ENCODE measurements around the gene ZHX3. TPM values are rescaled to one million over a fixed set of nuclear protein-coding genes. Genes with fewer than 3 reads are reported as not detected.

ZHX3 gene
- total and polyA plus RNA-seq, 9 of the 15 experiments (the other 6 are each of a cell fraction or from before 2014, with no cell fraction given) = 0.80 to 14.6 (median 4.9) TPM

DNA sequence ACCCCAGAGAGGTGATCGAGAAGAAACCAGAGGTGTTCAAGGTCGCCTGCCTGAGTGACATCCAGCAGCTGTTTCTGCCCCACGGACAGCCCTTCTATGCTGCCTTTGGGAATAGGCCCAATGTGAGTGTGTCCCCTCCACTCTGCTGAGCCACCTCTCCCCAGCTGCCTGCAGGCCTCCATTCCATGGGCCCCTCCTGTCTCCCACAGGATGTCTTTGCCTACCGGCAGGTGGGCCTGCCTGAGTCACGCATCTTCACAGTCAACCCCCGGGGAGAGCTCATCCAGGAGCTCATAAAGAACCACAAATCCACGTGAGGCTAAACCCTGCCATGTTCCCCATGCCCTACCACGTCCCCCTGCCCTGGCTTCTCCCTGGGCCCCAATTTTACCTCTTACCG is 40.7 kb upstream of the ZHX3 start:
- TF ChIP-seq, protein P1, sequence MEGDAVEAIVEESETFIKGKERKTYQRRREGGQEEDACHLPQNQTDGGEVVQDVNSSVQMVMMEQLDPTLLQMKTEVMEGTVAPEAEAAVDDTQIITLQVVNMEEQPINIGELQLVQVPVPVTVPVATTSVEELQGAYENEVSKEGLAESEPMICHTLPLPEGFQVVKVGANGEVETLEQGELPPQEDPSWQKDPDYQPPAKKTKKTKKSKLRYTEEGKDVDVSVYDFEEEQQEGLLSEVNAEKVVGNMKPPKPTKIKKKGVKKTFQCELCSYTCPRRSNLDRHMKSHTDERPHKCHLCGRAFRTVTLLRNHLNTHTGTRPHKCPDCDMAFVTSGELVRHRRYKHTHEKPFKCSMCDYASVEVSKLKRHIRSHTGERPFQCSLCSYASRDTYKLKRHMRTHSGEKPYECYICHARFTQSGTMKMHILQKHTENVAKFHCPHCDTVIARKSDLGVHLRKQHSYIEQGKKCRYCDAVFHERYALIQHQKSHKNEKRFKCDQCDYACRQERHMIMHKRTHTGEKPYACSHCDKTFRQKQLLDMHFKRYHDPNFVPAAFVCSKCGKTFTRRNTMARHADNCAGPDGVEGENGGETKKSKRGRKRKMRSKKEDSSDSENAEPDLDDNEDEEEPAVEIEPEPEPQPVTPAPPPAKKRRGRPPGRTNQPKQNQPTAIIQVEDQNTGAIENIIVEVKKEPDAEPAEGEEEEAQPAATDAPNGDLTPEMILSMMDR (IDR thresholded peaks at IDR 0.05 in 2 of 3, conservative IDR thresholded peaks at IDR 0.05 in 1 of 3; ENCODE audit: insufficient read depth in 2 of 3, low read depth in 1 of 3, low read length in 3 of 3) = 0 out of 6 replicates have a peak, but pooled peaks of 1 of the 3 experiments have one; percentile 6
- no peak for TF ChIP-seq PHF8 (IDR thresholded peaks at IDR 0.05; ENCODE audit: borderline replicate concordance, low read length)
- CTCF ChIA-PET (ENCODE audit: low intra/inter-chr PET ratio) = no interaction called here
- in situ Hi-C loops (cut with MboI) = no loop called here

More for the DNA sequence above, 40.7 kb upstream of the ZHX3 start:
- Histone ChIP-seq H3K79me2 (ENCODE audit: control insufficient read depth, insufficient read depth, low read length) (no peaks in the 10 kb centered on the region), H3K9me1 (ENCODE audit: control insufficient read depth, insufficient read depth, low read length) (no peaks in the 10 kb centered on the region), H3K4me3 (no peak overlapping the region), H3K36me3 (ENCODE audit: control insufficient read depth, insufficient read depth, low read length) (no peaks in the 10 kb centered on the region; the same call in 2 of the 3 replicates), H3K9me3 (replicated peaks; ENCODE audit: control insufficient read depth, insufficient read depth, low read depth, low read length) (no peaks in the 10 kb centered on the region), H3K4me1 (replicated peaks in 1 of 2; ENCODE audit: control insufficient read depth in 2 of 2, insufficient read depth in 2 of 2, low read length in 2 of 2) (peaks cover 0 to 21% of the 10 kb centered on the region in 2 experiments; a peak in 1 of 5 replicates), H3K27ac (ENCODE audit: extremely low read depth, low read depth, low read length) (no peak overlapping the region), H2AFZ (ENCODE audit: low read depth, low read length) (no peak overlapping the region), H3K9ac (ENCODE audit: insufficient read depth in 1 of 2, low read depth in 2 of 2, low read length in 2 of 2) (0 out of 4 replicates have a peak overlapping the region, but pooled peaks of 1 of the 2 experiments have one; percentile 45), H3K27me3 (ENCODE audit: control insufficient read depth in 2 of 2, insufficient read depth in 2 of 2, low read length in 2 of 2) (peaks cover 6 to 18% of the 10 kb centered on the region in 2 experiments; a peak in 3 of 5 replicates), H4K20me1 (replicated peaks; ENCODE audit: control insufficient read depth, insufficient read depth, low read length) (peaks cover 14% of the 10 kb centered on the region), H3K4me2 (ENCODE audit: insufficient read depth, low read length) (no peak overlapping the region)
- intact Hi-C loops (cut with micrococcal nuclease) = no loop called here
- ATAC-seq = no peak
- 61% methylated on average over 8 of the region's 9 CpGs for WGBS (ENCODE audit: insufficient coverage, low coverage, missing lambda C conversion rate)
- FAIRE-seq = no peak
- DNase-seq (ENCODE audit: extremely low read depth in 1 of 4, low spot score in 3 of 4) = no peak
- no TSS peak for BruUV-seq (replicated peaks)
- POLR2A ChIA-PET = interaction anchor here (0.6 kb wide), 2 partner anchors 250 to 319 kb away, joined by 3 read pairs; no protein-coding TSS in a partner anchor
